Ishikawa (cell line): ENCODE results near the gene KRT24.

Source experiments
- CEBPB ChIP-seq: IDR thresholded peaks from 2 replicates; pipeline ENCODE4 v1.6.1; 2012
- CREB1 ChIP-seq: IDR thresholded peaks from 2 replicates; pipeline ENCODE4 v1.6.1; 2012; ENCODE audit warnings: low read depth
- EGR1 ChIP-seq: IDR thresholded peaks from 2 replicates; pipeline ENCODE4 v1.6.1; 2012
- EP300 ChIP-seq: IDR thresholded peaks from 2 replicates; pipeline ENCODE4 v1.6.1; 2012; ENCODE audit warnings: borderline replicate concordance
- FOXM1 ChIP-seq: IDR thresholded peaks from 2 replicates; pipeline ENCODE4 v1.6.1; 2012; ENCODE audit warnings: low read depth, borderline replicate concordance
- MAX ChIP-seq: IDR thresholded peaks from 2 replicates; pipeline ENCODE4 v1.6.1; 2012
- NFIC ChIP-seq: IDR thresholded peaks from 2 replicates; pipeline ENCODE4 v1.6.1; 2012
- RAD21 ChIP-seq: IDR thresholded peaks from 2 replicates; pipeline ENCODE4 v1.6.1; 2012; ENCODE audit warnings: low read depth
- REST ChIP-seq: IDR thresholded peaks from 2 replicates; pipeline ENCODE4 v1.6.1; 2012; ENCODE audit warnings: low read depth, mild to moderate bottlenecking
- TAF1 ChIP-seq: IDR thresholded peaks from 2 replicates; pipeline ENCODE4 v1.6.1; 2012; ENCODE audit warnings: low read depth, mild to moderate bottlenecking
- TCF12 ChIP-seq: IDR thresholded peaks from 2 replicates; pipeline ENCODE4 v1.6.1; 2012; ENCODE audit warnings: low read depth
- TEAD4 ChIP-seq: IDR thresholded peaks from 2 replicates; pipeline ENCODE4 v1.6.1; 2012
- USF1 ChIP-seq: IDR thresholded peaks from 2 replicates; pipeline ENCODE4 v1.6.1; 2012
- YY1 ChIP-seq: IDR thresholded peaks from 2 replicates; pipeline ENCODE4 v1.6.1; 2012; ENCODE audit warnings: low read depth
- ZBTB7A ChIP-seq: IDR thresholded peaks from 2 replicates; pipeline ENCODE4 v1.6.1; 2012; ENCODE audit warnings: low read depth

Gene KRT24

GRCh38 chr17:40705584-40705983 is 2.0 kb upstream of the KRT24 start:
- no peak for TF ChIP-seq NFIC
- TF ChIP-seq CREB1, result no peak
- TF ChIP-seq USF1, result no peak
- no peak for TF ChIP-seq TCF12
- TF ChIP-seq YY1, result no peak
- TF ChIP-seq CEBPB, result no peak
- no peak for TF ChIP-seq RAD21
- TF ChIP-seq FOXM1, result no peak
- no peak for TF ChIP-seq ZBTB7A
- TF ChIP-seq TEAD4, result no peak
- no peak for TF ChIP-seq EGR1

GRCh38 chr17:40702271-40702670 is 1.3 kb downstream of the KRT24 start:
- TF ChIP-seq TEAD4 (no peak), TCF12 (no peak), TAF1 (no peak)

GRCh38 chr17:40699853-40700252 is 3.7 kb downstream of the KRT24 start:
- TF ChIP-seq TCF12 (no peak), RAD21 (no peak), MAX (no peak), EGR1 (no peak), REST (no peak), NFIC (no peak), CEBPB (no peak), EP300 (no peak), USF1 (no peak), FOXM1 (no peak), ZBTB7A (no peak)

GRCh38 chr17:40699371-40699770 is 4.2 kb downstream of the KRT24 start:
- TF ChIP-seq ZBTB7A (no peak), MAX (no peak), TCF12 (no peak), CREB1 (no peak), YY1 (no peak), FOXM1 (no peak)

GRCh38 chr17:40697297-40697696 is 6.3 kb downstream of the KRT24 start:
- TF ChIP-seq MAX (no peak), ZBTB7A (no peak), CEBPB (no peak), RAD21 (no peak), YY1 (no peak), NFIC (no peak), USF1 (no peak), CREB1 (no peak), EGR1 (no peak), EP300 (no peak), FOXM1 (no peak), REST (no peak), TCF12 (no peak), TEAD4 (no peak), TAF1 (no peak)

GRCh38 chr17:40696651-40697072 is 6.9 kb downstream of the KRT24 start:
- no peak for TF ChIP-seq TCF12
- TF ChIP-seq NFIC, result no peak
- TF ChIP-seq FOXM1, result no peak
- no peak for TF ChIP-seq ZBTB7A
- no peak for TF ChIP-seq TEAD4
- no peak for TF ChIP-seq EGR1
- TF ChIP-seq RAD21, result no peak
